Heart right ventricle (tissue), 16 donors: ENCODE results near the gene ABHD1. TPM values are rescaled to one million over a fixed set of nuclear protein-coding genes. Genes with fewer than 3 reads are reported as not detected.
"Not testable (repeated sequence)": the region's sequence is repeated elsewhere in the genome, so short reads cannot be mapped to it uniquely, and the experiment has no call there.

ENCODE experiments used
- ATAC-seq, 8 donors: fragments of 200-7000 bp; cut with Tn5 transposase; one replicate each; pipeline ENCODE4 v1.9.1; 2020; ENCODE audit warnings: mild to moderate bottlenecking in 8 of 8, moderate library complexity in 8 of 8, moderate number of reproducible peaks in 1 of 8
- DNase-seq, 2 donors: peaks; one replicate each; pipeline ENCODE4 v3.0.0-alpha.2; 2020
- H3K27ac ChIP-seq, 10 donors: fragments of 200-600 bp; sonication (generic) in 2 of 10; one replicate each; pipeline versions ENCODE4 v1.5.0 to v1.8.0; 2020 to 2022; ENCODE audit warnings: mild to moderate bottlenecking in 3 of 10
- H3K27me3 ChIP-seq, 7 donors: fragments of 200-600 bp; one replicate each; pipeline ENCODE4 v1.8.0; 2021 to 2022; ENCODE audit warnings: mild to moderate bottlenecking in 2 of 7
- H3K36me3 ChIP-seq, 9 donors: fragments of 200-600 bp; sonication (generic) in 1 of 9; one replicate each; pipeline versions ENCODE4 v1.5.0 to v1.8.0; 2020 to 2022; ENCODE audit warnings: mild to moderate bottlenecking in 2 of 9
- H3K4me1 ChIP-seq, 9 donors: fragments of 200-600 bp; sonication (generic) in 1 of 9; one replicate each; pipeline versions ENCODE4 v1.5.0 to v1.8.0; 2020 to 2022; ENCODE audit warnings: mild to moderate bottlenecking in 4 of 9
- H3K4me3 ChIP-seq, 10 donors: fragments of 200-600 bp; sonication (generic) in 2 of 10; one replicate each; pipeline versions ENCODE4 v1.5.0 to v1.8.0; 2020 to 2022; ENCODE audit warnings: mild to moderate bottlenecking in 7 of 10, moderate library complexity in 2 of 10
- H3K9me3 ChIP-seq, 11 donors: fragments of 200-600 bp in 10 of 11; sonication (generic) in 2 of 11; one replicate each; pipeline versions ENCODE4 v1.5.0 to v1.8.0; 2013 to 2022; ENCODE audit warnings: mild to moderate bottlenecking in 2 of 11, control low read depth in 1 of 11, moderate library complexity in 1 of 11
- WGBS, 2 donors: extraction: QIAGEN DNeasy Blood & Tissue Kit; methylation state at CpG; one replicate each; pipeline ENCODE4 v1.1.7; 2013; ENCODE audit warnings: inconsistent platforms in 1 of 2; 5-methylcytosine and 5-hydroxymethylcytosine counted together
- intact Hi-C, 10 donors: fragments of 100-400 bp; cut with DNase I; formaldehyde crosslinking; loops; one replicate each; pipeline versions ENCODE4 v1.11.1 to v1.14.2; 2022
- polyA plus RNA-seq, 2 donors: library from polyadenylated mRNA; stranded (reverse); fragments of 200-250 nt; gene quantifications; one replicate each; pipeline ENCODE4 v1.2.3, GENCODE V29; 2013
- total RNA-seq, 10 donors: library from RNA; stranded (reverse); fragmentation: NEBNext Ultra II Directional in 3 of 10; extraction: Animal tissue kit (Norgen Biotek cat#: 25700) in 3 of 10; gene quantifications; one replicate each; pipeline versions ENCODE4 v1.2.1 to v1.2.4, GENCODE V29; 2021 to 2023
- TF ChIP-seq, protein P1 (sequence below), 9 donors: fragments of 200-600 bp; sonication (generic) in 2 of 9; IDR thresholded peaks; one replicate each; pipeline versions ENCODE4 v1.5.0 to v1.8.0; 2021 to 2022; ENCODE audit warnings: antibody characterized with exemption in 9 of 9, mild to moderate bottlenecking in 5 of 9, moderate library complexity in 1 of 9
- donor health status: Arrhythmogenic right ventricular cardiomyopathy.
- donor health status: ischemic (EF 13 %, LVEDD 7.1; RV severe dilation, severe dysfunction).
- donor health status: healthy with polysubstance abuse.
- donor health status: DM: no; HTN: yes; CAD: no.
- donor health status: DM: no; HTN: no; CAD: no.
- donor health status: ischemic (EF 25% LVEDD 6.9; RV normal size, moderate dysfunction).
- donor health status: ischemic (EF 25% LVEDD 5.7; RV mildly dilated, moderate dysfunction).
- donor health status: healthy.
- donor health status: DM: yes; HTN: yes; CAD: no.
- donor health status: Ischemic cardiomyopathy.
- donor health status: ischemic (EF 35%, LVEDD 5.7; RV mildly dilated, moderate dysfunction).
- donor health status: nonischemic (EF 11% LVEDD 7.7; RV severe dilation, severe dysfunction).
- donor health status: DM: yes; HTN: yes; CAD: no.
- donor health status: PGD.
- donor health status: ischemic (EF 29% LVEDD 5.4; RV normal size, mild dysfunction).
- donor health status: nonischemic (EF 23%, LVEDD 6.1; RV moderate dilation, normal function).

ABHD1 gene
- total and polyA plus RNA-seq, 12 donors: 0.29 to 12.1 (median 2.5) TPM

DNA sequence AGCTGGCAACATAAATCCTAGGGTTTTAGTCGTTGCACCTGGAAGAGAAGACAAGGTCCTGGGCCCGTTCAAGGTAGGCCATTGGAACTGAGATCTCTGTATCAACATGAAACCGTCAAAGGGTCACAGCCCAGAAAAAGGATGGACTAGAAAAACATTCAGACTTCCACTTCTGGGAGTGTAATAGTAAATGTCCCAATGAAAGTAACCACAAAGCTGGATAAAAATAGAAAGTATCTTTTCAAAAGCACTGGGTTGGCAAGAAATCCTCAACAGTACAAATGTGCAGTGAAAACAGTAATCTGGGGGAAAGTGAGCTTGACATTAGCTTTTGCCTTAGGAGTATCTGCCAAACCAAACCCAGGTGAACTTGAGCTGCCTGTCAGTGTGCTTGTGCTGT is 17.6 kb upstream of the ABHD1 start:
- H3K4me1 ChIP-seq: no peaks in the 10 kb centered on the region
- H3K27ac ChIP-seq: no peak overlapping the region
- H3K4me3 ChIP-seq: no peak overlapping the region
- peaks cover 0 to 25% (median 7%) of the 10 kb centered on the region in 7 donors for H3K27me3 ChIP-seq
- DNase-seq (no peak), ATAC-seq (no peak)
- no peaks in the 10 kb centered on the region for H3K36me3 ChIP-seq
- intact Hi-C loops: loop anchor here in 1 of 10 donors (5.0 to 10.0 kb wide), 2 partner anchors 46 to 189 kb away; no protein-coding TSS in a partner anchor
- TF ChIP-seq, protein P1, sequence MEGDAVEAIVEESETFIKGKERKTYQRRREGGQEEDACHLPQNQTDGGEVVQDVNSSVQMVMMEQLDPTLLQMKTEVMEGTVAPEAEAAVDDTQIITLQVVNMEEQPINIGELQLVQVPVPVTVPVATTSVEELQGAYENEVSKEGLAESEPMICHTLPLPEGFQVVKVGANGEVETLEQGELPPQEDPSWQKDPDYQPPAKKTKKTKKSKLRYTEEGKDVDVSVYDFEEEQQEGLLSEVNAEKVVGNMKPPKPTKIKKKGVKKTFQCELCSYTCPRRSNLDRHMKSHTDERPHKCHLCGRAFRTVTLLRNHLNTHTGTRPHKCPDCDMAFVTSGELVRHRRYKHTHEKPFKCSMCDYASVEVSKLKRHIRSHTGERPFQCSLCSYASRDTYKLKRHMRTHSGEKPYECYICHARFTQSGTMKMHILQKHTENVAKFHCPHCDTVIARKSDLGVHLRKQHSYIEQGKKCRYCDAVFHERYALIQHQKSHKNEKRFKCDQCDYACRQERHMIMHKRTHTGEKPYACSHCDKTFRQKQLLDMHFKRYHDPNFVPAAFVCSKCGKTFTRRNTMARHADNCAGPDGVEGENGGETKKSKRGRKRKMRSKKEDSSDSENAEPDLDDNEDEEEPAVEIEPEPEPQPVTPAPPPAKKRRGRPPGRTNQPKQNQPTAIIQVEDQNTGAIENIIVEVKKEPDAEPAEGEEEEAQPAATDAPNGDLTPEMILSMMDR (IDR thresholded peaks at IDR 0.05): no peak
- no peaks in the 10 kb centered on the region for H3K9me3 ChIP-seq
- 73 to 76% methylated on average over 3 of the region's 3 CpGs for WGBS, 2 donors

DNA sequence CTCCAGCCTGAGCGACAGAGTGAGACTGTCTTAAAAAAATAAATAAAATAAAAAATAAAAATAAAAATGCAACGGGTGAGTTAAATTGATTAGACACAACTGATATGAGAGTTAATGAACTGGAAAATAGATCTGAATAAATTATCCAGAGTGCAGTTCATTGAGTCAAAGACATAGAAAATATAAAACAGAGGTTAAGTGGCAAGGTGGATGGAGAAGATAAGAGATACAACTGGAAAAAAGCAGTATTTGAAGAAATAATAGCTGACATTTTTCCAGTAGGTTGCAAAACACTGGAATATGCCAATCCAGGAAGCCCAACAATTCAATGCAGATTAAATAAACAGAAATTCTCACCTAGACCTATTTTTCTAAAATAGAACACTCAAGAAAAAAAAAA is 15.4 kb upstream of the ABHD1 start:
- WGBS, 2 donors: 79 to 80% methylated on average over 2 of the region's 2 CpGs
- ATAC-seq: no peak
- Histone ChIP-seq H3K4me1 (no peaks in the 10 kb centered on the region), H3K9me3 (no peaks in the 10 kb centered on the region), H3K27ac (no peak overlapping the region), H3K27me3 (peaks cover 0 to 25% (median 7%) of the 10 kb centered on the region in 7 donors), H3K4me3 (no peak overlapping the region), H3K36me3 (no peaks in the 10 kb centered on the region)
- TF ChIP-seq, protein P1 (IDR thresholded peaks at IDR 0.05): no peak
- no peak for DNase-seq
- intact Hi-C loops: loop anchor here in 1 of 10 donors (5.0 to 10.0 kb wide), 2 partner anchors 44 to 187 kb away; no protein-coding TSS in a partner anchor

DNA sequence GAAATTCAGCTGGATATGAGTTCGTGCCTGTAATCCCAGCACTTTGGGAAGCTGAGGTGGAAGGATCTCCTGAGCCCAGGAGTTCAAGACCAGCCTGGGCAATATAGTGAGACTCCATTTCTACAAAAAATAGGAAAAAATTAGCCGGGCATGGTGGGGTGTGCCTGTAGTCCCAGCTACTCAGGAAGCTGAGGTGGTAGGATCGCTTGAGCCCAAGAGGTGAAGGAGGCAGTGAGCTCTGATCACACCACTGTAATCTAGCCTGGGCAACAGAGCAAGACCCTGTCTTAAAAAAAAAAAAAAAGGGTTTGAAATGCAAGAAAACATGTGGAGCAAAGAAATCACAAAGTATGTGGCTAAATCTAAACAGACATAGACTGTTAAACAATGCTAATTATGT is 14.5 kb upstream of the ABHD1 start:
- DNase-seq (no peak), ATAC-seq (no peak)
- no peaks in the 10 kb centered on the region for H3K9me3 ChIP-seq
- 89 to 93% methylated on average over 3 of the region's 3 CpGs for WGBS, 2 donors
- TF ChIP-seq, protein P1 (IDR thresholded peaks at IDR 0.05): no peak
- no peaks in the 10 kb centered on the region for H3K4me1 ChIP-seq
- H3K27me3 ChIP-seq: peaks cover 0 to 21% (median 7%) of the 10 kb centered on the region in 7 donors
- intact Hi-C loops: loop anchor here in 1 of 10 donors (5.0 to 10.0 kb wide), 2 partner anchors 43 to 186 kb away; no protein-coding TSS in a partner anchor
- no peaks in the 10 kb centered on the region for H3K36me3 ChIP-seq
- H3K4me3 ChIP-seq: no peak overlapping the region
- no peak overlapping the region for H3K27ac ChIP-seq

DNA sequence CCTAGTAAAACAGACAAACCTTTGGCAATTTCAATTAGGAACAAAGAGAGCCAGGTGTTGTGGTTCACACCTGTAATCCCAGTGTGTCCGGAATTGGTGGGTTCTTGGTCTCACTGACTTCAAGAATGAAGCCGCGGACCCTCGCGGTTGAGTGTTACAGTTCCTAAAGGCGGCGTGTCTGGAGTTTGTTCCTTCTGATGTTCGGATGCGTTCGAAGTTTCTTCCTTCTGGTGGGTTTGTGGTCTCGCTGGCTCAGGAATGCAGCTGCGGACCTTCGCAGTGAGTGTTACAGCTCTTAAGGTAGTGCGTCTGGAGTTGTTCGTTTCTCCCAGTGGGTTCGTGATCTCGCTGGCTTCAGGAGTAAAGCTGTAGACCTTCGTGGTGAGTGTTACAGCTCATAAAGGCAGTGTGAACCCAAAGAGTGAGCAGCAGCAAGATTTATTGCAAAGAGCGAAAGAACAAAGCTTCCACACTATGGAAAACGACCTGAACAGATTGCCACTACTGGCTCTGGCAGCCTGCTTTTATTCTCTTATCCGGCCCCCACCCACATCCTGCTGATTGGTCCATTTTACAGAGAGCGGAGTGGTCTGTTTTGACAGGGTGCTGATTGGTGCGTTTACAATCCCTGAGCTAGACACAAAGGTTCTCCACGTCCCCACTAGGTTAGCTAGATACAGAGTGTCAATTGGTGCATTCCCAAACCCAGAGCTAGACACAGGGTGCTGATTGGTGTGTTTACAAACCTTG is 12.8 kb upstream of the ABHD1 start:
- ATAC-seq, DNase-seq, intact Hi-C loops, H3K27ac ChIP-seq, H3K4me3 ChIP-seq, H3K36me3 ChIP-seq, H3K4me1 ChIP-seq, H3K9me3 ChIP-seq: not testable (repeated sequence)
- H3K27me3 ChIP-seq: peaks cover 0 to 12% (median 0%) of the 10 kb centered on the region in 7 donors
- WGBS, 2 donors: 84 to 87% methylated on average over 24 of the region's 24 CpGs

DNA sequence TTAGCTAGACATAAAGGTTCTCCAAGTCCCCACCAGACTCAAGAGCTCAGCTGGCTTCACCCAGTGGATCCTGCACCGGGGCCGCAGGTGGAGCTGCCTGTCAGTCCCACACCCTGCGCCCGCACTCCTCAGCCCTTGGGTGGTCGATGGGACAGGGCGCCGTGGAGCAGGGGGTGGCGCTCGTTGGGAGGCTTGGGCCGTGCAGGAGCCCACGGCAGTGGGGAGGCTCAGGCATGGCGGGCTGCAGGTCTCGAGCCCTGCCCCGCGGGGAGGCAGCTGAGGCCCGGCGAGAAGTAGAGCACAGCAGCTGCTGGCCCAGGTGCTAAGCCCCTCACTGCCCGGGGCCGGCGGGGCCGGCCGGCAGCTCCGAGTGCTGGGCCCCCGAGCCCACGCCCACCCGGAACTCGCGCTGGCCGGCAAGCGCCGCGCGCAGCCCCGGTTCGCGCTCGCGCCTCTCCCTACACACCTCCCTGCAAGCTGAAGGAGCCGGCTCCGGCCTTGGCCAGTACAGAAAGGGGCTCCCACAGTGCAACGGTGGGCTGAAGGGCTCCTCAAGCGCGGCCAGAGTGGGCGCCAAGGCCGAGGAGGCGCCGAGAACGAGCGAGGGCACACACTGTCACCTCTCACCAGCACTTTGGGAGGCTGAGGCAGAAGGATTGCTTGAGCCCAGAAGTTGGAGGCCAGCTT is 12.1 kb upstream of the ABHD1 start:
- H3K36me3 ChIP-seq, H3K4me3 ChIP-seq, intact Hi-C loops, ATAC-seq, H3K27ac ChIP-seq, DNase-seq, H3K4me1 ChIP-seq, H3K9me3 ChIP-seq: not testable (repeated sequence)
- H3K27me3 ChIP-seq: peaks cover 0 to 12% (median 2%) of the 10 kb centered on the region in 7 donors
- 88 to 93% methylated on average over 49 of the region's 49 CpGs for WGBS, 2 donors
